SK-N-MC (cell line): Measurements from ENCODE around the gene MYZAP.

Source experiments
- DNase-seq: peaks from one replicate; pipeline ENCODE4 v3.0.0-alpha.2; 2011; ENCODE audit warnings: low read depth, low spot score
- H3K27ac ChIP-seq: fragments of 200-600 bp; sonication (generic); 2 replicates; pipeline ENCODE4 v1.5.1; 2016; ENCODE audit warnings: mixed run types
- H3K36me3 ChIP-seq: fragments of 200-600 bp; sonication (generic); 2 replicates; pipeline ENCODE4 v1.6.1; 2017; ENCODE audit warnings: antibody characterized with exemption, low read length, mixed read lengths; ENCODE audit not compliant: insufficient read depth
- H3K4me3 ChIP-seq: fragments of 200-600 bp; sonication (generic); 2 replicates; pipeline ENCODE4 v1.5.1; 2016
- H3K9ac ChIP-seq: fragments of 200-600 bp; sonication (generic); 2 replicates; pipeline ENCODE4 v1.8.0; 2017; ENCODE audit warnings: mixed run types, mixed read lengths; ENCODE audit not compliant: insufficient read length
- H3K9me3 ChIP-seq: fragments of 200-600 bp; sonication (generic); 2 replicates; pipeline ENCODE4 v1.6.1; 2017; ENCODE audit warnings: low read depth, mild to moderate bottlenecking, antibody characterized with exemption, low read length, moderate library complexity, mixed read lengths
- EZH2 ChIP-seq: fragments of 200-600 bp; sonication (generic); IDR thresholded peaks from one replicate; pipeline ENCODE4 v1.6.1; 2017; ENCODE audit warnings: antibody characterized with exemption
- FOXP2 ChIP-seq: optimal IDR thresholded peaks from 2 replicates; pipeline ENCODE3; 2011; ENCODE audit warnings: mild to moderate bottlenecking, moderate library complexity; ENCODE audit not compliant: insufficient read depth; ENCODE audit errors: extremely low read length, control extremely low read depth
- POLR2AphosphoS5 ChIP-seq: IDR thresholded peaks from 2 replicates; pipeline ENCODE4 v1.6.1; 2012; ENCODE audit warnings: mild to moderate bottlenecking, low read depth, low read length, borderline replicate concordance

The MYZAP gene

GRCh38 chr15:57730876-57731275 lies 139.2 kb downstream of the MYZAP start:
- TF ChIP-seq POLR2AphosphoS5 (no peak), FOXP2 (no peak), EZH2 (no peak)

GRCh38 chr15:57731530-57732103 lies 139.9 kb downstream of the MYZAP start:
- no peak overlapping the region for H3K4me3 ChIP-seq
- TF ChIP-seq FOXP2 (no peak), EZH2 (no peak), POLR2AphosphoS5 (no peak)
- no peak for DNase-seq
- 0 out of 2 replicates have a peak, but pooled peaks cover under 1% of the 10 kb centered on the region for H3K9me3 ChIP-seq
- no peak overlapping the region for H3K27ac ChIP-seq
- no peaks in the 10 kb centered on the region for H3K36me3 ChIP-seq
- H3K9ac ChIP-seq = no peak overlapping the region

More at GRCh38 chr15:57730876-57731275, 139.2 kb downstream of the MYZAP start:
- no peak overlapping the region for H3K9ac ChIP-seq
- H3K27ac ChIP-seq = no peak overlapping the region
- H3K9me3 ChIP-seq = no peaks in the 10 kb centered on the region
- H3K4me3 ChIP-seq = no peak overlapping the region
- H3K36me3 ChIP-seq = no peaks in the 10 kb centered on the region
- no peak for DNase-seq

GRCh38 chr15:57732526-57733331 lies 141.0 kb downstream of the MYZAP start:
- DNase-seq = no peak
- Histone ChIP-seq H3K9me3 (0 out of 2 replicates have a peak, but pooled peaks cover 4% of the 10 kb centered on the region), H3K36me3 (no peaks in the 10 kb centered on the region), H3K9ac (no peak overlapping the region), H3K4me3 (no peak overlapping the region), H3K27ac (no peak overlapping the region)
- TF ChIP-seq EZH2 = no peak
- TF ChIP-seq POLR2AphosphoS5 = no peak
- no peak for TF ChIP-seq FOXP2

GRCh38 chr15:57734860-57735259 lies 143.2 kb downstream of the MYZAP start:
- Histone ChIP-seq H3K9me3 (0 out of 2 replicates have a peak, but pooled peaks cover 4% of the 10 kb centered on the region), H3K36me3 (no peaks in the 10 kb centered on the region), H3K4me3 (peak overlapping the region; percentile 6; the same call in 1 of the 2 replicates), H3K9ac (no peak overlapping the region), H3K27ac (no peak overlapping the region)
- peak; percentile 10 for DNase-seq
- no peak for TF ChIP-seq EZH2
- TF ChIP-seq FOXP2 = no peak
- TF ChIP-seq POLR2AphosphoS5 = no peak
